Neural progenitor cell (in vitro differentiated cells): ENCODE results near the gene SLC2A10.

Experiments used
- EZH2 ChIP-seq: fragments of 200-600 bp; sonication (generic); IDR thresholded peaks from 2 replicates; pipeline ENCODE4 v1.6.1; 2017; ENCODE audit warnings: antibody characterized with exemption, mild to moderate bottlenecking, moderate library complexity
- TF ChIP-seq, protein P1 (sequence below): fragments of 200-600 bp; sonication (generic); IDR thresholded peaks from 2 replicates; pipeline ENCODE4 v1.5.1; 2017; ENCODE audit warnings: antibody characterized with exemption, mild to moderate bottlenecking

DNA sequence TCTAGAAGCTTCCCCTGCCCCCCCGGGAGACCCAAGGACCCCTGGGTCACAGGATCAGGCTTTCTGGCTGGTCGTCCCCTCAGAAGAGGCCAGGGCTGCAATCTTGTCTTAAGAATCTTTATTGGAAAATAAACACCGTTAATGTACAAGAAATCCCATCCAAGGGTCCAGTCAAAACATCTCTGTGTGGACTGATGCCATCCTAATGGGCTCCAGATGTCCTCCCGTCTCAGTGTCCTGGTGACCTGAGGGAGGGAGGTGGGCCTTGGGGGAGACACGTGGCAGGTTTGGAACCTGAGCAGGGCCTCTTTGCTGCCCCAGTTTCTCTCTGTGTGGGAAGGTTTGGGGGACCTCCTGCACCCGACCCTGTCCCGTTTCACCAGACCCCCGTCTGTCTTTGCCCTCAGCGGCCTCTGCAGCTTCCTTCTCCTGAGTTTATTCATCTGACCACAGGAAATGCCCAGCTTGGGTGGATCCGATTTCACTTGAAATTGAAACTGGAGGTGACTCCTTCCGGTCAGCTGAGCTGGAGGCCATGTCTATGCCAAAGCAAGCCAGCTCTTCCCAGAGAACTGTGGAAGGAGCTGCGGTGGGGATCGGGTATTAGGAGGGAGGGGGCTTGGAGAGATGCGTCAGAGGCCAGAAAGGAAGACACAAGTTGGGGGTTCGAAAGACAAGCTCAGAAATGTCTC, 75.1 kb downstream of the SLC2A10 start:
- no peak for TF ChIP-seq EZH2
- TF ChIP-seq, protein P1, sequence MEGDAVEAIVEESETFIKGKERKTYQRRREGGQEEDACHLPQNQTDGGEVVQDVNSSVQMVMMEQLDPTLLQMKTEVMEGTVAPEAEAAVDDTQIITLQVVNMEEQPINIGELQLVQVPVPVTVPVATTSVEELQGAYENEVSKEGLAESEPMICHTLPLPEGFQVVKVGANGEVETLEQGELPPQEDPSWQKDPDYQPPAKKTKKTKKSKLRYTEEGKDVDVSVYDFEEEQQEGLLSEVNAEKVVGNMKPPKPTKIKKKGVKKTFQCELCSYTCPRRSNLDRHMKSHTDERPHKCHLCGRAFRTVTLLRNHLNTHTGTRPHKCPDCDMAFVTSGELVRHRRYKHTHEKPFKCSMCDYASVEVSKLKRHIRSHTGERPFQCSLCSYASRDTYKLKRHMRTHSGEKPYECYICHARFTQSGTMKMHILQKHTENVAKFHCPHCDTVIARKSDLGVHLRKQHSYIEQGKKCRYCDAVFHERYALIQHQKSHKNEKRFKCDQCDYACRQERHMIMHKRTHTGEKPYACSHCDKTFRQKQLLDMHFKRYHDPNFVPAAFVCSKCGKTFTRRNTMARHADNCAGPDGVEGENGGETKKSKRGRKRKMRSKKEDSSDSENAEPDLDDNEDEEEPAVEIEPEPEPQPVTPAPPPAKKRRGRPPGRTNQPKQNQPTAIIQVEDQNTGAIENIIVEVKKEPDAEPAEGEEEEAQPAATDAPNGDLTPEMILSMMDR = no peak
